T-helper 1 cell treated with Interleukin-12 subunit alpha and Interleukin-12 subunit beta and Interleukin-4 antibody, amounts not matched to agents 30 ng/mL and 1 ng/mL, for 36 hours (primary cell): ENCODE data around the gene FAM193B. TPM values are rescaled to one million over a fixed set of nuclear protein-coding genes. Genes with fewer than 3 reads are reported as not detected.
"Not testable (repeated sequence)": the region's sequence is repeated elsewhere in the genome, so short reads cannot be mapped to it uniquely, and the experiment has no call there.

Experiments
- intact Hi-C: fragments of 100-400 bp; cut with micrococcal nuclease; formaldehyde crosslinking; loops from one replicate; pipeline ENCODE4 v1.15.1; 2024
- total RNA-seq: library from RNA; stranded (reverse); gene quantifications from 2 replicates; pipeline ENCODE4 v1.2.3, GENCODE V29; 2022

The FAM193B gene
- total RNA-seq, 1 donor from 2014 or later = 93.8 TPM

DNA sequence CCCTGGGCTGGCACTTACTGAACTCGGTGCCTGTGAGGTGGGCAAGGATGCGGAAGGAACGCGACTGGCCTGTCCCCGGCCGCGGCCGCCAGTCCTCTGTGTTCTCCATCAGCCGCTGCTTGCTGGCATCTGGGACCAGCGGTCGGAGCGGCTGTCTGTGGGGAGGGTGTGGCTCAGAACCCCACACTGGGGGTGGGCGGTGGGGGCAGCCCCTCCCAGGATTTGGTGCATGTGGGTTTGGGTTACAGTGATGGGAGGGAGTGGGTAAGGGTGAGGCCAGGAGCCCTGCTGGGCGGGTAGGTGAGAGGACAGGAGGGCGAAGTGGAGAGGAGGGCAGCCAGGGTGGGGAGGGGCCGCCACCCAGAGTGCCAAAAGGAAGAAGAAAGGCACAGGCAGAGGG, 63.4 kb downstream of the FAM193B start:
- intact Hi-C loops = loop anchor here (10.0 kb wide), 1 partner anchor 846 kb away; the partner anchor contains the start of gene TSPAN17

DNA sequence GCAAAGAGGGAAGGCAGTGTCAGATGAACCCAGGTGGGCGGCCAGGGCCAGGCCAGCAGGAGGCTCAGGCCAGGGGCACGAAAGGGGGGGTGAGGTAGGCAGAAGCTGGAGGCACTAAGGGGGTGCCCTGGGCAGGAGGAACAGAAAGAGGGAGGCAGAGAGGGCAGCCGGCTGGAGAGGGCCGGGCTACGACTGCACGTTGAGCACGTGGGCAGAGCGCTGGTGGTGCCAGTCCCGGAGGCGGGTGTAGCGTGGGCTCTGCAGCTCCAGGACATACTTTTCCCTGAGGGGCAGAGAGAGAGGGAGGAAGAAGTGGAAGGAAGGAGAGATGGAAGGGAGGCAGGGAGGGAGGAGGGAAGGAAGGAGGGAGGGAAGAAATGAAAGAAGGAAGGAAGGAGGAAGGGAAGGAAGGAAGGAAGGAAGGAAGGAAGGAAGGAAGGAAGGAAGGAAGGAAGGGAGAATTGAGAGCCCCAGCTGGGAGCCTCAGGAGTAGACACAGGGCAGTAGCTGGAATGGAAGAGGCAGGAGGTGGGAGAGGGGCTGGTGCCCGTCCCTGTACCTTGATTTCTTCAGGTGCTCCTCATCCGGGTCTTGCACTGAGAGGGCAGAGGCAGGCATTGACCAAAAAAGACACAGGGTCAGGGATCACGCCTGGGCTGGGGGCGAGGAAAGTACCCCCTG, 63.9 kb downstream of the FAM193B start:
- intact Hi-C loops = loop anchor here (10.0 kb wide), 1 partner anchor 846 kb away; the partner anchor contains the start of gene TSPAN17

DNA sequence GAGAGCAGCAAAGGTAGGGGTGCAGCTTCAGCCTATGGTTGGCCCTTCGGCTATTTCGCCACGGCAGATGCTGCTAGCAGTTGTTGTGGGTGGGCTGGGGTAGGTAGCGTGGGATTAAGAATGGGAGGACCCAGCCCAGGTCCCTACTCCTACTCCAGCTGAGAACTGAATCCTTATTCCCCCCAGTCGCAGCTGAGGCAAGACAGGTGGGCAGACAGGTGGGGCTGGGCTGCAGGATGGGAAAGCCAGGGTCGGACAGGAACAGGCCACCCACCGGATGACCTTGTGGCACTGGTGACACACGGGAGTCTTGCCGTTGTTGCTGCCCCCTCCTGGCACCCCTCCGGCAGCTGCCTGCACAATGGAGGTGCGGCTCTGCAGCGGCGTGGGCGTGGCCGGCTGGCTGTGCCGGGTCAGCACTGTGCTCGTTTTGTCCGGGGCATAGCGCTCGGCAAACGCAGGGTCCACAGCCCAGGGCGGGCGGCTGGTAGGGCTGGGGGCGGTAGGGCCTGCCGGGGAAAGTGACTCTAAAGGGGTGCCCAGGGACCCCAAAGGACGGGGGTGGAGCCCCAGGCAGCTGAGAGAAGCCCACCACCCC, 65.1 kb downstream of the FAM193B start:
- intact Hi-C loops = no loop called here

DNA sequence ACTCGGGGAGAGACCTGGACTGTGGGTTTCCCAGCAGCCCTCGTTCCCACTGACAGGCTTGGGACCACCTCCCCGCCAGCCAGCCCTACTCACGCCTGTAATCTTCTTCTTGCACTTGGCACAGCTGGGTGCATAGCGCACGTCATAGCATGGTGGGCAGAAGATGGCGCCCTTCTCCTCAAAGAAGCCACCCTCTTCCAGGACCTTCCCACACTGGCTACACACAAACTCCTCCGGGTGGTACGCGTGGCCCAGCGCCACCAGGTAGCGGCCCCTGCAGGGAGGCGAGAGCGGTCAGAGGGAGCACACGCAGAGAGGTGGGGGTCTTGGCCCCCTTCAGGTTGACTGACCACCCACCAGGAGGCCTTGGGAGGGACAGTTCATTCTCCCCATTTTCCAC, 66.4 kb downstream of the FAM193B start:
- intact Hi-C loops = no loop called here

DNA sequence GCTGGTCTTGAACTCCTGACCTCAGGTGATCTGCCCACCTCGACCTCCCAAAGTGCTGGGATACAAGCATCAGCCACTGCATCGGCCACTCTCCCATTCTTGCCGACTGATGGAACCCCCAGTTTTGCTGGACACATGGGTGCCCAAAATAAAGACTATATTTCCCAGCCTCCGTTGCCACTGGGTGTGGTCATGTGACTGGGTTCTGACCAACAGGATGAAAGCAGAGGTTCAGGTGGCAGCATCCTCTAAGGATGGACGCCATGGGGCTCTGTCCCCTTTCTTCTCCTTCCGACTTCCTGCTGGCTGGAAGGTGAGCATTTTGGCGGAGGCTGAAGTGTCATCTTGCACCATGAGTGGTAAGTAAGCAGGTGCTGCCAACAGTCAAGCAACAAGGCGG, 67.2 kb downstream of the FAM193B start:
- intact Hi-C loops = no loop called here

DNA sequence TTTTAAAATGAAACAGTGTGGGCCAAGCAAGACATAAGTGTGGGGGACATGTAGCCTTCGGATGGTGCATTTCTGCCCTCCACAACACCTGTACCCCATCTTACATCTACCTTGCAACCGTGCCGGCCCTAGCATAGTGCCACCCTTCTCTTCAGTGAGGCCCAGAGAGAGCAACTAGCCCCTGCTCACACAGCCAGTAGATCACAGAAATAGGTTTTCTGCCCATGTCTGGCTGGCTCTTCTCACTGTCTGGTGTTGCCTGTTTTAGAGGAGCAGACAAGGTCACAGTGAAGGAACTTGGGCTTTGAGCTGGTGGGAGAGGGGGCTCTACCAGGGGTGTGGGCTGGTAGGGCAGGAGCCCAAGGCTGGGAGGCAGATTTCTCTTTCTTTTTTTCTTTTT, 68.1 kb downstream of the FAM193B start:
- intact Hi-C loops = no loop called here

DNA sequence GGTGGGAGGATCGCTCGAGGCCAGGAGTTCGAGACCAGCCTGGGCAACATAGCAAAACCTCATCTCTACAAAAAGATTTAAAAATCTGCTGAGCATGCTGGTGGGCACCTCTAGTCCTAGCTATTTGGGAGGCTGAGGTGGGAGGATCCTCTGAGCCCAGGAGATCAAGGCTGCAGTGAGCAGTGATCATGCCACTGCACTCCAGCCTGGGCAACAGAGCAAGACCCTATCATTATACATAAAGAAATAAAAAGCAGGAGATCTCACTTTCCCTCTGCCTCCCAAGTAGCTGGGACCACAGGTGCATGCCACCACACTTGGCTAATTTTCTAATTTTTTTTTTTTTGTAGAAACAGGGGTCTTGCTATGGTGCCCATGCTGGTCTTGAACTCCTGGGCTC, 68.6 kb downstream of the FAM193B start:
- intact Hi-C loops = not testable (repeated sequence)

DNA sequence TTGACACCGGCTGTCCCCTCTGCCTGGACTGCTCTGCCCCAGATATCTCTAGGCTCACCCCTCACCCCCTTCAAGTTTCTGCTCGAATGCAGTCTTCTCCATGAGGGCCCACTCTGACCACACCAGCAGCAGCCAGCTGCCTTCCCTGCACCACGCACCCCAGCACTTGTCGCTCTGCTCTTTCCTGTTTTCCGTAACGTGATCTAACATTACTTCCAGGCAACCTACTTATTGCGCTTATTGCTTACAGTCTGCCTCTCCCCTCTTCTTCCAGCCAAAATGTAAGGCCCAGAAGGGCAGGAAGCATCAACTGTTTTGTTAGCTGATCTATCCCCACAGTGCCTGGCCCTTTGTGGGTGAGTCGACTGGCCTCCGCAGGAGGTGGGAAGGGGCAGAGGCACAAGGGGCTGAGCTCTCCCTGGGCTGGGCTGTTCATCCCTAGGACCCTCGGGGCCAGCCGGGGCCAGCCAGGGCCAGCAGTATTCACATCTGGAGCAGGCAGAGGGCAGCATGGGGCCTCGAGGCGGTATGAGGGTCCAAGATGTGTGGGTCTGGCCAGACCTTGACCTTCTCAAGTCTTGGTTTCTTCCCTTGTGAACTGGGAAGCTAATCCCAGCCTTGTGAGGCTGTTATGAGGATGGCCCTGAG, 69.3 kb downstream of the FAM193B start:
- intact Hi-C loops = no loop called here

DNA sequence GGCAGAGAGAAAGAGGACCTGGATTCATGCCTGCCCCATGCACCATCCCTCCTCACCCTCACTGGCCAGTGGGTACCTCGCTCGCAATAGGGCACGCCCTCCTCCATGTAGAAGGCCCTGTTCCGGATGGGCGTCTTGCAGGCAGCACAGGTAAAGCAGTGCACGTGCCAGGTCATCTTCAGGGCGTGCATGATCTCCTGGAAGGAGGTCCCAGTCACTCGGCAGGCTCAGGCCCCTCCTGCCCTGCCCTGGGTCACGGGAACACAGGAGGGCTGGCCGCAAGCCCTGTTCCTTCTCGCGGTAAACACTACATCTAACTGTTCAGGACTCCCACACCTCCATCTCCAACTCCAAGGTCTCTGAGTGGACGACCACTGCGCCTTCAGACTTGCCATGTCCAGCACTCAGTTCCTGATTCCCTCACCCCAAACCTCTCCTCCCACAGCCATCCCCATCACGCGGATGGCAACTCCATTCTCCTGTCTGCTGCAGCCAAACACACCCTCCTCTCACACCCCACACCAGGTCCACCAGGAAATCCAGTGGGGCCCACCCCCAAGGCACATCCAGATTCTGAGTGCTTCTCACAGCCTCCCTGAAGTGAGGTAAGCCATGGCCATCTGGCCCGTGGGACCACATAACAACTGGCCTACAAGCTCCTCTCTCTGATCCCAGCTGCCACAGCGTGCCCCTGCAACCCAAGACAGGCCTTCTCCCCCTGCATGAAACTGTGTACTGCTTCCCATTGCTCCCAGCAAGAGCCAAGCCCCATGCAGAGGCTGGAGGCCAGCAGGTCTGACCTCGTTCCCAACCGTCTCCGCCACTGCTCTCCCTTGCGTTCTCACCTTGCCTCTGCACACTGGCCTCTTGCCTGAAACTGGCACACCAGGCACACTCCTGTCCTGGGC, 70.1 kb downstream of the FAM193B start:
- intact Hi-C loops = no loop called here

DNA sequence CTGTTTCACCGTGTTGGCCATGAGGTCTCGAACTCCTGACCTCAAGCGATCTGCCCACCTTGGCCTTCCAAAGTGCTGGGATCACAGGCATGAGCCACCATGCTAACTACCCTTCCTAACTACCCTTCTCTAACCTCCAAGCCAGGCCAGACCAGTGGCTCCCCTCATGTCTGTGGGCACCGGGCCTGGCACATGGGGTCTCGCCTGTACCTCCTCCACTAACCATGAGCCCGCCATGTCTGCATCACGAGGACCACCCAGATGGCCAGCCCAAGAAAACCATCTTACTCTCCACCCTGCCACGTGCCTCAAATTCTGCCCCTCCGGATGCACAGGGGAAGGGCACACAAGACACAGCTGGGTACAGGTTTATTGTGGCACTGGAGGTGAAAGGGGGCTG, 71.3 kb downstream of the FAM193B start:
- intact Hi-C loops = no loop called here

DNA sequence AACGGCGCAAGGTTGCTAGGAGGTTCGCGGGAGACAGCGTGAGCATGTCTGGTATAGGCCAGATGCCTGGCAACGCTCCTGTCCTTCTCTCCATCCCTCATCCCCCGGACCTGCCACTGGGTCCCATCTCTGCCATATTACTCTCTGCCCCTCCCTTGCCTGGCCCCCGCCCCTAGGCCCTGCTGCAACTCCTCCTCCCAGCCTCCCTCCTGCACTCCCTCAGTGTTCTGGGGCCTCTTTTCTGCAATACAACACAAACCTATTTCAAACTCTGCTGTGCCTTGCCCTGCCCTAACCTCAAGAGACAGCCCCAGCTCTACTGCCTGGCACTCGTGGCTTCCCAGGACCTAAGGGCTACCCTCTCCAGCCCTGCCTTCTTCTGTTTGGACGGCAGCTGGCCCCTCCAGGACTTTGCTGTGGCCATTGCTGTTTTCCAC, 72.0 kb downstream of the FAM193B start:
- intact Hi-C loops = no loop called here

DNA sequence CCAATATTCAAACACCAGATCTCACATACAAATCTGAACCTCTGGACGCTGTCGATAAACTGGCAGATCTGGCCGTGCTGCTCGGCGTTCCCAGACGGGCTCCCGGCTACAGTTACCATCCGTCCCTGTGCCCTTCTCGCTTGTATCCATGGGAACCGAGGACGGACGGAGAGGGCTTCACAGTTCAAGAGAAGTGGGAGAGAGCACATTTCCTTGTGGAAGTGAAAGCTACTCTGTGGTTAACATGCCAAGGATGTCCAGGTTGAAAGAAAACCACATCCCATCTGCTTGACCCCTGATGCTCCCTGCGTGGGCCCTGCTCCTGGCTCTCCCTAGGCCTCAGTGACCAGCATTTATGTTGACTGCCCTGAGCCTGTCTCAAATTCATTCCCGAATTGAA, 74.6 kb downstream of the FAM193B start:
- intact Hi-C loops = loop anchor here (2.0 kb wide), 1 partner anchor 17 kb away; the partner anchor contains the start of gene PDLIM7

DNA sequence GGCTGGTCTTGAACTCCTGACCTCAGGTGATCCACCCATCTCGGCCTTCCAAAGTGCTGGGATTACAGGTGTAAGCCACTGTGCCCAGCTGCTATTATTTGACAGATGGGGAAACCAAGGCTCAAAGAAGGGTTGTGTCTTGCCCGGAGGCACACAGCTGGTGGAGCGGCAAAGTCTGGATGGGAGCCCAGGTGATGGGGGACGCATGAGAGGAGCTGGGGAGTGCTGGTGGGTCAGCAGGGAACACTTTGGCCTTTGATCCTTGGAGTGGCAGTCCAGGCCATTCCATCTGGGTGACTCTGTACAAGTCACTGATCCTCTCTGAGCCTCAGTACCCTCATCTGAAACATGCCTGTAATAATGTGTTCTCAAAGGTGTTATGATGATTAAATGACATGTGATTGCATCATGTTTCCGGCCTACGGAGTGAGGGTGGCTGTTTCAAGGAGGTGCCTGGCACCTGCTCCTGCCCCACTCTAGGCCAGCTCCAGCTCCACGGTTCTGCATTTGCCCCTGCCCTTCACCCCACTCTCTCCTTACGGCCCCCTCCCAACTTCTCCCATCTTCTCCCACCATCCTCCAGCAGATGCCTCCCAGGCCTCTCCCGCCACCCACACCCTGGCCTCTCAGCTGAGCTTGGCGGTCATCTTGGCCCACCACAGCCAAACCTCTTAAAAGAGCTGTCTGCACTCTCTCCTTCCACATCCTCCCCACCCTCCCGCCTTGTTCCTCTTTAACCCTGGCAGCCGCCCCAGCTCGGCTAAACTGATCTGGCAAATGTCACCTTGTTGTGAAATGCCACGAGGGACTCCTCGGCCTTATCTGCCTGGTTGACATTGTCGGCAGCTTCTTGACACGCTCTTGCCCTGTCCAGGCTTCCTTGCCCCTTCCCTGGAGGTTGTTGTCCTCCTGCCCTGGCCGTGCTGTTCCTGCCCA, 75.4 kb downstream of the FAM193B start:
- intact Hi-C loops = loop anchor here (2.0 kb wide), 1 partner anchor 18 kb away; the partner anchor contains the start of gene PDLIM7

DNA sequence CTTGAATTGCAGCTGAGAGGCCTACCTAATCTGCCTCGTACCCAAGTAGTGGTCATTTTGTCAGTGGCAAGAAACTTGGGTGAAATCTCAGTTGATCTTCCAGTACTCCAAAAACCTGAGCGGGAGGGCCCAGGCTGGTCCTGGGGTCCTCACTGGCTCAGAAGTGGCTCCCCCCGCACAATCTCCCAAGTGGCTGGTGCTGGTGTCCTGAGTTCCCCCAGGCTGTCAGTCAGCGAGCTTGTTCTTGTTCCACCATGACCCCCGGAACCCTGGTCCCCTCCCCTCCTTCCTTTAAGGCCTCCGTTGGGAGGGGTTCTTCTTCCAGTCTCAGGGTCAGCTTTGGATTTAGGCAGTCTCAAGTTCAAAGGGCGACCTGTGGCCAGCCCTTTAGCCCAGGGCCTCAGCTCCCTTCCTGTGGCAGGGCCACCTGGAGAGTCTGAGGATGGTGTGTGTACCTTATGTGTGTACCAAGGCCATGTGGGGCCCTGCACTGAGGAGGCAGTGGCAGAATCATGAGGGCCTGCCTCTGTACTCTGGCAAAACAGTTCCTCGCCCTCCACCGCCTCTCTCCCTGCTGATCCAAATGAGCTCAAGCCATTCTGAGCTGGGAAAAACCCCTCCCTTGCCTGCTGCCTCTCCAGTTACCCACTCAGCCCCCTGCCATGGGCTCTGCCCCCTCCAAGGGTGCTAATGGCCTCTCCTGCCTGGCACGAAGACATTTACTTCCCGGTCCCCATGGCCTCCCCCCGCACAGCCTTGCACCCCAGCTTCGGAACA, 76.5 kb downstream of the FAM193B start:
- intact Hi-C loops = loop anchor here (2.0 kb wide), 1 partner anchor 19 kb away; the partner anchor contains the start of gene PDLIM7

DNA sequence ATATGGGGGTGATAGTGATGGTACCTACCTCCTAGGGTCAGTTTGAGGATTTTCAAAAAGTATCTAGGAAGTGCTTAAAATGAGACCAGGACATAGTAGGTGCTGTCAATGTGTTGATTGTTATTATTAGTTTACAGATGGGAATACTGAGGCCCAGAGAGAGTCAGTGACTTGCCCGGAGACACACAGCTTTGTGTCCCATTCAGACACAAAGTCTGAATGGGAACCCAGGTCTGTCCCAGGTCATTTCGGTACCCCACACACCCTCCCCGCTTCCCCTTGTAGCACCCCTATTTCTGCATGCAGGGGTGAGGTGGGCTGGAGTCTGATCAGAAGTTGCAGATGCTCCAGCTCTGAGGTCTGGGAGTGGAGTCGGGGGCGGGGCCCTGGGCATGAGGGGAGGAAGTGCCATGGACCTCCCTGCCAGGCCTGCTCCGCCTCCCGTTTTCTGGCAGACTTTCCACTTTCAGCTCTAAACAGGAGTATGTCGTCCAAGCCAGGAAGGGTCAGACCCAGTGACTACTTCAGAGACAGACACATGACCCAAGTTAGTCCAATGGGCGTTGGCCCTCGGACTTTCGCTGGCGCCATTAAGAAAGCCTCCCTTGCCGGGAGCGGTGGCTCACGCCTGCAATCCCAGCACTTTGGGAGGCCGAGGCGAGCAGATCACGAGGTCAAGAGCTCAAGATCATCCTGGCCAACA, 77.7 kb downstream of the FAM193B start:
- intact Hi-C loops = no loop called here

DNA sequence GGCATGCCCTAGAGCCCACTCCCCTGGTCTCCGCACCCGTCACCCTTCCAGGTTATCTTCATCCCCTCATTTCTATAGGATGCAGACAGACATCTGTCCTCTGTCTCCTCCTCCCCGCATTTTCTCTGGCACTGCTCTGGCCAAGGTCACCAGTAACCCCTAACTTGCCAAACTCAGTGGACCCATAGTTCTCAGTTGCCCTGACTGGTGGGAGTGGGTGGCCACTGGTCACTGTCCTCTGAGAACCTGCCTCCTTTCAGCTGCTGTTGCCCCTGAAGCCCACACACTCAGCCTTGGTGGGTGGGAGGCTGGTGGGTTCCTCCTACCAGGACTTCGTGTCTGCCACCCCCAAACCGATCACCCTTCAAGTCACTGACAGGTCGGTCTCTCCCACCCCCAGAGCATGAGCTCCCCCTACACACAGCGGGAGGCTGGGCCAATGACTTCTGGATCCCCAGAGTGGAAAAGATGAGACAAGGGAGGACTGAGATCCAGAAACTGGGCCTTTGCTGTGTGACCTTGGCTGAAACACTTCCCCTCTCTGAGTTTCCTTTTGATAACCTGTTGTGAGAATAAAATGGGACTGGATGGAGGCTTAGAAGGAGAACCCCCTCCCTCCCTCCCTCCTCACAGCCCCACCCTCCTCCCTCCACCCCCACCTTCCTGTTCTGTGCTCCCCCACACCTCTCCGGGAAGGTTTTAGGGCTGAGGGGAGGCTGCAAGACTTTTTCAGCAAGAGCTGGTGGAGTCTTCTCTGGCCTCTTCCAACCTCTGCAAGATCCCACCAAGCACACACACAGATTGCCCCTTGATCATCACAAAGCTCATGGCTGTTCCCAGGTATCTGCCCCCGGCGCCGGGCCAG, 78.6 kb downstream of the FAM193B start:
- intact Hi-C loops = no loop called here

DNA sequence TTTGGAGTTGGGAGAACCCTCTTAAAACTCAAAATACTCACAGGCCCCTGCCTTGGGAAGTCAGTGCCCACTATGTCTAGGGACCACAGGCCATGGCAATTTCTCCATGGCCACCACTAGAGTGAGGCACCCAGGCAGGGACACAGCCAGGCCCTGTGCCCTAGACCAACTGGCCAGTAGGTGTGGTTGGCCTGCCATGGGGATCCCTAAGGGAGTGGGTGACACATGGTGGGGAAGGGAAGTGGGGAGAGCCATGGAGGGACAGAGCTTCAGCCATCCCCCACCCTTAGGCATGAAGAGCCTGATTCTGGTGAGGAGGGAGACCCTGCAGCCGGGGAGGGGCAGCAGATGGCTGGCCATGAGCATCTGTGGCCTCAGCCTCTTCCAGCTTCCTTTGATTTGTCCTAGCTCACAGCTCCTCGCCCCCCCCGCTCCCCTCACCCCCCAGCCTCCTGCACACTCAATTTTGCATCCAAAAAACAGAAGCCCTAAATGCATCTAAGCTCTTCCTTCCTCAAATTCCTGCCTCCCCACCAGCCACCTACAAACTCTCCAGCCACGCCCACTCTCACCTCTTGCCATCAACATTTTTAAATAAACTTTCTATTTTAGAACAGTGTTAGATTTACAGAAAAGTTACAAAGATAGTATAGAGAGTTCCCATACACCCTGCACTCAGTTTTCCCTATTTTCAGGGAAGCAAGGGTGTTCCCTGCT, 79.4 kb downstream of the FAM193B start:
- intact Hi-C loops = no loop called here
